ENCODE data around the gene SYNPO2. TPM values are rescaled to one million over a fixed set of nuclear protein-coding genes. Genes with fewer than 3 reads are reported as not detected.

Gene SYNPO2
- total and polyA plus RNA-seq, 2 donors (not counting 1 experiment from before 2014, with no cell fraction given): 40.1 to 71.7 TPM

- no peak overlapping the region for H3K4me2 ChIP-seq (ENCODE audit: extremely low read depth, insufficient read depth, low read length)
- DNase-seq (ENCODE audit: low read depth in 2 of 2): peak in 1 of 2 donors; percentile 78
- H3K4me3 ChIP-seq (replicated peaks in 1 of 4; ENCODE audit: control extremely low read depth in 1 of 4, insufficient read depth in 1 of 4, low read depth in 3 of 4, low read length in 4 of 4): no peak overlapping the region
- peaks cover 3% of the 10 kb centered on the region for H3K4me1 ChIP-seq (ENCODE audit: control insufficient read depth, extremely low read depth, insufficient read depth, low read length)
- TF ChIP-seq EZH2 (IDR thresholded peaks at IDR 0.05; ENCODE audit: low read length, missing control alignments): no peak
- no peak for TF ChIP-seq CTCF (conservative IDR thresholded peaks at IDR 0.05 in 1 of 2, IDR thresholded peaks at IDR 0.05 in 1 of 2; ENCODE audit: low read depth in 1 of 2, low read length in 2 of 2)
- no peaks in the 10 kb centered on the region for H4K20me1 ChIP-seq (ENCODE audit: control insufficient read depth, extremely low read depth, insufficient read depth, low read length)
- no peaks in the 10 kb centered on the region for H3K27me3 ChIP-seq (ENCODE audit: control insufficient read depth, insufficient read depth, low read length)
- no peaks in the 10 kb centered on the region for H3K9me3 ChIP-seq (ENCODE audit: control insufficient read depth, insufficient read depth, low read depth, low read length)
- H3K27ac ChIP-seq (ENCODE audit: insufficient read depth, low read length): no peak overlapping the region
- no peaks in the 10 kb centered on the region for H3K36me3 ChIP-seq (ENCODE audit: control insufficient read depth, insufficient read depth, low read length)
- H3K79me2 ChIP-seq (ENCODE audit: control insufficient read depth, insufficient read depth, low read length): no peaks in the 10 kb centered on the region
- H2AFZ ChIP-seq (ENCODE audit: low read length): no peak overlapping the region
- no peak overlapping the region for H3K9ac ChIP-seq (ENCODE audit: insufficient read depth, low read length)
These were observed 66.9 kb downstream of the SYNPO2 start for GRCh38 chr4:118955515-118955914.

- H3K27me3 ChIP-seq (ENCODE audit: control insufficient read depth, insufficient read depth, low read length): no peaks in the 10 kb centered on the region
- H3K27ac ChIP-seq (ENCODE audit: insufficient read depth, low read length): no peak overlapping the region
- H3K4me2 ChIP-seq (ENCODE audit: extremely low read depth, insufficient read depth, low read length): no peak overlapping the region
- no peaks in the 10 kb centered on the region for H4K20me1 ChIP-seq (ENCODE audit: control insufficient read depth, extremely low read depth, insufficient read depth, low read length)
- no peak overlapping the region for H3K9ac ChIP-seq (ENCODE audit: insufficient read depth, low read length)
- DNase-seq (ENCODE audit: low read depth in 2 of 2): peak in 1 of 2 donors; percentile 69
- no peak overlapping the region for H2AFZ ChIP-seq (ENCODE audit: low read length)
- H3K4me3 ChIP-seq (replicated peaks in 1 of 4; ENCODE audit: control extremely low read depth in 1 of 4, insufficient read depth in 1 of 4, low read depth in 3 of 4, low read length in 4 of 4): no peak overlapping the region
- TF ChIP-seq EZH2 (IDR thresholded peaks at IDR 0.05; ENCODE audit: low read length, missing control alignments) (no peak), CTCF (conservative IDR thresholded peaks at IDR 0.05 in 1 of 2, IDR thresholded peaks at IDR 0.05 in 1 of 2; ENCODE audit: low read depth in 1 of 2, low read length in 2 of 2) (no peak)
- H3K9me3 ChIP-seq (ENCODE audit: control insufficient read depth, insufficient read depth, low read depth, low read length): no peaks in the 10 kb centered on the region
- no peaks in the 10 kb centered on the region for H3K79me2 ChIP-seq (ENCODE audit: control insufficient read depth, insufficient read depth, low read length)
- peaks cover 3% of the 10 kb centered on the region for H3K4me1 ChIP-seq (ENCODE audit: control insufficient read depth, extremely low read depth, insufficient read depth, low read length)
- no peaks in the 10 kb centered on the region for H3K36me3 ChIP-seq (ENCODE audit: control insufficient read depth, insufficient read depth, low read length)
These were observed 69.2 kb downstream of the SYNPO2 start for GRCh38 chr4:118957722-118958445.

- no peak overlapping the region for H3K9ac ChIP-seq (ENCODE audit: insufficient read depth, low read length)
- H3K4me2 ChIP-seq (ENCODE audit: extremely low read depth, insufficient read depth, low read length): no peak overlapping the region
- H3K9me3 ChIP-seq (ENCODE audit: control insufficient read depth, insufficient read depth, low read depth, low read length): no peaks in the 10 kb centered on the region
- no peak for TF ChIP-seq EZH2 (IDR thresholded peaks at IDR 0.05; ENCODE audit: low read length, missing control alignments)
- no peak for TF ChIP-seq CTCF (conservative IDR thresholded peaks at IDR 0.05 in 1 of 2, IDR thresholded peaks at IDR 0.05 in 1 of 2; ENCODE audit: low read depth in 1 of 2, low read length in 2 of 2)
- no peaks in the 10 kb centered on the region for H3K79me2 ChIP-seq (ENCODE audit: control insufficient read depth, insufficient read depth, low read length)
- no peaks in the 10 kb centered on the region for H3K36me3 ChIP-seq (ENCODE audit: control insufficient read depth, insufficient read depth, low read length)
- no peak for DNase-seq (ENCODE audit: low read depth in 2 of 2)
- no peaks in the 10 kb centered on the region for H3K27me3 ChIP-seq (ENCODE audit: control insufficient read depth, insufficient read depth, low read length)
- no peak overlapping the region for H3K4me3 ChIP-seq (replicated peaks in 1 of 4; ENCODE audit: control extremely low read depth in 1 of 4, insufficient read depth in 1 of 4, low read depth in 3 of 4, low read length in 4 of 4)
- no peak overlapping the region for H3K27ac ChIP-seq (ENCODE audit: insufficient read depth, low read length)
- peaks cover 10% of the 10 kb centered on the region for H3K4me1 ChIP-seq (ENCODE audit: control insufficient read depth, extremely low read depth, insufficient read depth, low read length)
- no peak overlapping the region for H2AFZ ChIP-seq (ENCODE audit: low read length)
- no peaks in the 10 kb centered on the region for H4K20me1 ChIP-seq (ENCODE audit: control insufficient read depth, extremely low read depth, insufficient read depth, low read length)
These were observed 73.9 kb downstream of the SYNPO2 start for GRCh38 chr4:118962540-118962939.

All from fibroblast of lung (primary cell).